ENCODE data around the gene CEP104.

CEP104 gene

GRCh38 chr1:3903141-3904005 is 46.4 kb upstream of the CEP104 start:
- no peak for DNase-seq (ENCODE audit: low read depth)
- no peak for TF ChIP-seq CTCF (IDR thresholded peaks at IDR 0.05; ENCODE audit: low read depth, low read length, missing control alignments)
- no peak overlapping the region for H3K4me3 ChIP-seq (ENCODE audit: low read depth, low read length)

- DNase-seq (ENCODE audit: low read depth) = no peak
- no peak for TF ChIP-seq CTCF (IDR thresholded peaks at IDR 0.05; ENCODE audit: low read depth, low read length, missing control alignments)
- H3K4me3 ChIP-seq (ENCODE audit: low read depth, low read length) = no peak overlapping the region
Observed at GRCh38 chr1:3902571-3903091, 45.6 kb upstream of the CEP104 start.

GRCh38 chr1:3902111-3902511 is 45.1 kb upstream of the CEP104 start:
- no peak for DNase-seq (ENCODE audit: low read depth)
- no peak overlapping the region for H3K4me3 ChIP-seq (ENCODE audit: low read depth, low read length)
- TF ChIP-seq CTCF (IDR thresholded peaks at IDR 0.05; ENCODE audit: low read depth, low read length, missing control alignments) = no peak

- TF ChIP-seq CTCF (IDR thresholded peaks at IDR 0.05; ENCODE audit: low read depth, low read length, missing control alignments) = no peak
- DNase-seq (ENCODE audit: low read depth) = peak; percentile 84
Observed at GRCh38 chr1:3900969-3901529, 44.0 kb upstream of the CEP104 start.

GRCh38 chr1:3900150-3900968 is 43.3 kb upstream of the CEP104 start, which contains the start of gene C1orf174:
Gene C1orf174, minus strand, starts transcription at chr1:3900272. Its CDS starts 86 bp downstream, at chr1:3900186.
- peak; percentile 93 for DNase-seq (ENCODE audit: low read depth)
- peak within 1 kb of the TSS; percentile 95 for H3K4me3 ChIP-seq (ENCODE audit: low read depth, low read length)
- TF ChIP-seq CTCF (IDR thresholded peaks at IDR 0.05; ENCODE audit: low read depth, low read length, missing control alignments) = no peak

More at GRCh38 chr1:3900969-3901529, 44.0 kb upstream of the CEP104 start:
- H3K4me3 ChIP-seq (ENCODE audit: low read depth, low read length) = peak overlapping the region; percentile 95

GRCh38 chr1:3899754-3900149 is 42.7 kb upstream of the CEP104 start:
- peak overlapping the region; percentile 95 for H3K4me3 ChIP-seq (ENCODE audit: low read depth, low read length)
- DNase-seq (ENCODE audit: low read depth) = no peak
- TF ChIP-seq CTCF (IDR thresholded peaks at IDR 0.05; ENCODE audit: low read depth, low read length, missing control alignments) = no peak
